Stimulated activated CD4-positive, alpha-beta T cell treated with anti-CD3 and anti-CD28 coated beads, Interleukin-12 subunit alpha, Interleukin-12 subunit beta, amount 100 ng/mL, for 24 hours (primary cell): ENCODE results near the gene SELENOW.
A peak's percentile ranks its signal among the peaks of the same experiment; 100 is the strongest.
"Not testable (repeated sequence)": the region's sequence is repeated elsewhere in the genome, so short reads cannot be mapped to it uniquely, and the experiment has no call there.

Source experiments
- DNase-seq, 2 experiments: peaks; one replicate each; pipeline ENCODE4 v3.0.0-alpha.2; 2020; ENCODE audit warnings: low read depth in 2 of 2

Gene SELENOW

DNA sequence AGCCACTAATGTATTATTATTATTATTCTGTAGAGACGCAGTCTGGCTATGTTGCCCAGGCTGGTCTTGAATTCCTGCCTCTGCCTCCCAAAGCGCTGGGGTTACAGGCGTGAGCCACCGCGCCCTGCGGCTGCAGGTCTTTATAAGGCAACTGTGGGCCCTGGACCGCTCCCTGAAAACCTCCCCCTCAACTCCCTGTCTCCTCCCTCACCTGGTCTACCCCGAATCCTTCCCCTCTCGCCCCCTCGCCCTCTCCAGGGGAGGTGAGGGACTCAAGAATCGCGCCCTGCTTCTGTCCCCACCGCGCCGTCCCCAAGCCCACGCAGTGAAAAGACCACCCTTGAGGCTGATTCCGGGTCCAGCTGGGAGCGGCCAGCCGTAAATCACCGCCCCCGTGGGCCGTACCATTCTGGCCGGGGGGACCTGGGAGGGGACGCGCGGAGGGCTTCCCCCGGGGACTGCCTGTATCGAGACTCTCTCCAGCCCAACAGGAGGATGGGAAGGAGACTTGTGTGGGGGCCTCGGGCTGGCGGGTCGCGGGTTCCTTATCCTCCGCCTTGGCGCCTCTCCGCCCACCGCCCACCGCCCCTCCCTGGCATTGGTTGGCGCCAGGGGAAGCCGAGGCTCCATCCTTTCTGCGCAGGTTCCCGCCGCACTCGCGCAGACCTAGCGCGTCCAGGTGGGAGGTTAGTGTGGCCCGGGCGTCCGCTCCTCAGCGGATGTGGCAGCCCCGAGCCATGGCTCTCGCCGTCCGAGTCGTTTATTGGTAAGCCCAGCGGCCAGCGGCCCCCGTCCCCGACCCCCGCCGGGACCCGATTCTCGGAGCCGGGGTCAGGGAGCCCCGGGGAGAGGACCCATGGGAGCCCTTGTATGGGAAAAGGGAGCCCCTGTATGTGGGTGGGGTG is at the start of gene SELENOW:
TSS of gene SELENOW (plus strand) at position 655 of the 905 bp plus-strand sequence. CDS start at position 738, 83 bp downstream.
- DNase-seq = peak; percentile 60 to 68

DNA sequence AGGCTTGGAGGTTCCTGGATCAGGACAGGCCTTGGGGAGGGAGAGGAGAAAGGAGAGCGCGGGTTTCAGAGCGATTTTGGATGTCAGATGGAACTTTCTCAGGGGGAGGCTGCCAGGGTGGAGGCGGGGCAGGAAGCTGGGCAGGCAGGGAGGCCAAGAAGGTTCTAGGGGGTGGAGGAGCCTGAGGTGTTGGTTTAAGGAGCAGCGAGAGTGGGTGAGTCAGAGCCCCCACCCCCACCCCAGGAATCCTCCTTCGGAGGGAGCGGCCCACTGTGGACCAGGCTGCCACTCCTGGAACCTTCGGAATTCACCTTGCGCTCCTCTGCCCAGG is 49.1 kb upstream of the SELENOW start:
- DNase-seq = no peak

DNA sequence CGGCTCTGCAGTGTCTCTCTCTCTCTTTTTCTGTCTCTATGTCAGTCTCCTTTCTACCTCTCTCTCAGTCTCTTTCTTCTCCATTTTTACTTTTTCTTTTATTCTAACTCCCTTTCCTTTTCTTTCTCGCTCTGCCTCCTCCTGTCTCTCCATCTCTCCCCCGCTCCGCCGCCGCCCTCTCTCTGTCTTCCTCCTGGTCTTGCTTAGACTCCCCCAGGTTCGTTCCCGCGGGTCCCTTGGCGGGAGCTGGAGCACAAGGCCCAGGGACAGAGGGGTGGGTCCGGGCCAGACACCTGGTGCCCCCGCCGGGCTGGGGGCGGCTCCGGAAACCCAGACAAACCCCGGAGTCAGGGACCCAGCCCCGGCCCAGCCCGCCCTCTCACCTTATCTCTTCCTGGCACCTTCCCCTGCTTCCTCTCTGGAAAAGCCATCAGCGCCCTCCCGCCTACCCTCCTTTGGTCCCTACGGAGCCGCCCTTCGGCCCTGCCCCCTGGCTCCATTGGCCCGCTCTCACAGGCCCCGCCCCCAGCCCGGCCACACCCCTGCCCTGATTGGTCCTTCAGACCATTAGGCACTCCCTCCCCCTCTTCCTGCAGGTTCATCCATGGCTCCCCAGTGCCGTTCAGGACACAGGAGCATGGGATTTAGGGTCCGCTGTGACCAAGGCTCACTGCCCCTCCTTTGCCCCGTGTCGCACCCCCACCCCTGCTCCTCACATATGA is 48.5 kb upstream of the SELENOW start:
- peak in 1 of 2 experiments; percentile 63 for DNase-seq

DNA sequence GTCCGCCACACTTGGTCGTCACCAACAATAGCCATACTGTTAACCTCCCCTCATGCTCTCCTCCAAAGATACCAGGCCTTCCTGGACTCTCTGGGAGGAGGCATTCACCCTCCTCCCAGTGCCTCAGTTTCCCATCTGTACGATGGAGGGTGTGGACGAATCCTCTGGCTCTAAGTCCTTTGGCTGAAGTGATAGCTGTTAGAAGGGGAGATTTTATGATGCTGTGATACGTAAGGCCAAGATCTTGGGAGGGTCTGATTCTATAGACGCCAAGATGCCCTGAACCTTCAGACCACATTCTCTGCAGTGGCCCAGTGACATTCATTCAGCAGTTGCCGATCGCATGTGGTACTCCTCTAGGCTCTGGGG is 48.0 kb upstream of the SELENOW start:
- no peak for DNase-seq

DNA sequence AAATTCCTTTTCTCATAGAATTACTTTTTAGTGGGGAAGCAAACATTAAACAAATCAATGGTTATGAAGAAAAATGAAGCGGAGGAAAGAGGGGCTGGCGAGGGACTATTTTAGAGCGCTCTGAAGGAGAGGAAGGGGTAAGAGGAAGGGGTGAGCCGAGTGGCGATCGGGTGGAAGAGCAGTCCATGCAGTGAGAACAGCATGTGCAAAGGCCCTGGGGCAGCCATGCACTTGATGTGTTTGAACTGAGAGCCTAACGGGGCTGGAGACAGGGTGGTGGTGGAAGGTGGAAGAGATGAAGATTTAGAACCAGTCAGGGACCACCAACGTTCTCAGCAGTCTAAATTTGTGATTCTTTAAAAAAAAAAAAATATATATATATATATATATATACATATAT is 47.6 kb upstream of the SELENOW start:
- no peak for DNase-seq

DNA sequence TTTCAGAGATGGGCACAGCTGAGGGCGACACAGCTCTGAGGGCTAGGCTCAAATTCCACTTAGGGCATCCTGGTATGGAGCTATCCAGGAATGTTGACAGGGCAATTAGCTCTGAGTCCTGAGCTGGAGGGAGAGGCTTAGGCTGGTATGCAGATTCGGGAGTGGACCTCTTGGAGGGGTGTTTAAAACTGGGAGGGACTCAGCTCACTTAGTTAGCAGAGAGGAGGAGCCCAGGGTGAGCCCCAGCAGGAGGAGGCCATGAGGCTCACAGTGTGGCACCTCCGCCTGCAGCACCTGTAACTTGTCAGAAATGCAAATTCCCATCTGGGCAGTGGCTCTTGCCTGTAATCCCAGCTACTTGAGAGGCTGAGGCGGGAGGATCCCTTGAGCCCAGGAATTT is 43.4 kb upstream of the SELENOW start:
- DNase-seq = no peak

DNA sequence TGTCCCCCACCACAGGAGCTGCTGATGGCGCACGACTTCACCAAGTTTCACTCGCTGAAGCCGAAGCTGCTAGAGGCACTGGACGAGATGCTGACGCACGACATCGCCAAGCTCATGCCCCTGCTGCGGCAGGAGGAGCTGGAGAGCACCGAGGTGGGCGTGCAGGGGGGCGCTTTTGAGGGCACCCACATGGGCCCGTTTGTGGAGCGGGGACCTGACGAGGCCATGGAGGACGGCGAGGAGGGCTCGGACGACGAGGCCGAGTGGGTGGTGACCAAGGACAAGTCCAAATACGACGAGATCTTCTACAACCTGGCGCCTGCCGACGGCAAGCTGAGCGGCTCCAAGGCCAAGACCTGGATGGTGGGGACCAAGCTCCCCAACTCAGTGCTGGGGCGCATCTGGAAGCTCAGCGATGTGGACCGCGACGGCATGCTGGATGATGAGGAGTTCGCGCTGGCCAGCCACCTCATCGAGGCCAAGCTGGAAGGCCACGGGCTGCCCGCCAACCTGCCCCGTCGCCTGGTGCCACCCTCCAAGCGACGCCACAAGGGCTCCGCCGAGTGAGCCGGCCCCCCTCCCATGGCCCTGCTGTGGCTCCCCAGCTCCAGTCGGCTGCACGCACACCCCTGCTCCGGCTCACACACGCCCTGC is 37.5 kb upstream of the SELENOW start:
- DNase-seq = no peak

DNA sequence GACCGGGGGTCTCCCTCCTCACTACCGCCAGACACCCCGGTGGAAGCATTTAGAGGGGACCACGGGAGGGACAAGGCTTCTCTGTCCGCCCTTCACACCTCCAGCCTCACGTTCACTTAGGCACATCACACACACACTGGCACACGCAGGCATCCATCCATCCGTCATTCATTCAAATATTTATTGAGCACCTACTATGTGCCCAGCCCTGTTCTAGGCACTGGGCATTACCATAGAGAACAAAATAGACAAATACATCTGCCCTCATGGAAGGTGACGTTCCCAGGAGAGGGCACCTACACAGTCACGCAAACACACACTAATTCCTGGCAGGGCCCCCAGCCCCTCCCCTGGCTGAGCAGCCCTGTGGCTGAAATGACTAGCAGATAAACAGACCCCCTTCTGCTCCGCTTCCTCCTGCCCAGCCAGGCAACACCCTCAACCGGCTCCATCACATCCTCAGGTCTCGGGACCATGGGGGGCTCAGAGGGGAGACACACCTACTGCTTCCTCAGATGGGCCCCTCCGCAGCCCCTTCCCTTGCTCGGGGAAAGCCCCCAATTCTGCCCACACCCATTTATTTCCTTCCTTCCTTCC is 36.9 kb upstream of the SELENOW start:
- no peak for DNase-seq

DNA sequence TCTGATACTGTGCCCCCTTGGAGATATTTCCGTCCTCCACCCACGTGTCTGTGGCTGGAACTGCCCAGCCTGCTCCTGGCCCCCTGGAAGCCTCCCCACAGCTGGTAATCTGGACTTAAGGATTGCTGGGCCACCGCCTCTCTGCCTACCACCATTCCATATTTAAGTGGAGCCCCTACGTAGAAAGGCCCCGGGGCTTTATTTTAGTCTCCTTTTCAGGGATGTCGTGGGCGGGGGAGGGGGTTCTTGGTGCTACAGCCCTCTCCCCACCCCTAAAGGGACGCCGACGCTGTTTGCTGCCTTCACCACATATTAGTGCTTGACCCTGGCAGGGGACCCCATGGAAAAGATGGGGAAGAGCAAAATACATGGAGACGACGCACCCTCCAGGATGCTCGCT is 35.9 kb upstream of the SELENOW start:
- DNase-seq = no peak

DNA sequence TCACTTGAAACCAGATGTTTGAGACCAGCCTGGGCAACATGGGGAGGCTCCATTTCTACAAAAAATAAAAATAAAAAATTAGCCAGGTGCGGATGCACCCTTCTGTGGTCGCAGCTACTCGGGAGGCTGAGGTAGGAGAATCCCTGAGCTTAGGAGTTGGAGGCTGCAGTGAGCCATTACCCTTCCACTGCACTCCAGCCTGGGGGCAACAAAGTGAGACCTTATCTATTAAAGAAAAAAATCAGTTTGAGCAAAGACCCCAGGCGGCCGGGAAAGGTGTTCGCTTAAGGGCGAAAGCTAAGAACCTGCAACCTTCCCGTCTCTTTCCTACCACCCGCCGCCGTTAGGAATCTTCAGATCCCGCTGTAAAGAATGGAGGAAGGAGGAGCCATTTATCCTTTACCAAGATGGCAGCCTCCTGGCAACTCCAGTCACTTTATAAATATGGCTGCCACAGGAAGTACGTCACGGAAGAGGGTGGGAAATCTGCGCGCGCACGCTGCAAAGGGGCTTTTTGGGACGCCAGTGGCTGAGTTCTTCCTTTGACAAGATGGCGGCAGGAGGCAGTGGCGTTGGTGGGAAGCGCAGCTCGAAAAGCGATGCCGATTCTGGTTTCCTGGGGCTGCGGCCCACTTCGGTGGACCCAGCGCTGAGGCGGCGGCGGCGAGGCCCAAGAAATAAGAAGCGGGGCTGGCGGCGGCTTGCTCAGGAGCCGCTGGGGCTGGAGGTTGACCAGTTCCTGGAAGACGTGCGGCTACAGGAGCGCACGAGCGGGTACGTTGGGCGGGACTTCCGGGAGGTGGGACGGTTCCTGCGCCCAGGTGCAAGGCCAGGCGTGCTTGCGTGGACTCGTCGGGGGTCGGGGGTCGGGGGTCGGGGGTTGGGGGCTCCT is 33.2 kb upstream of the SELENOW start, which contains the start of gene NOP53:
TSS of gene NOP53 (plus strand) at position 537 of the 892 bp plus-strand sequence. CDS start at position 551, 14 bp downstream.
- DNase-seq = peak; percentile 93 to 95

DNA sequence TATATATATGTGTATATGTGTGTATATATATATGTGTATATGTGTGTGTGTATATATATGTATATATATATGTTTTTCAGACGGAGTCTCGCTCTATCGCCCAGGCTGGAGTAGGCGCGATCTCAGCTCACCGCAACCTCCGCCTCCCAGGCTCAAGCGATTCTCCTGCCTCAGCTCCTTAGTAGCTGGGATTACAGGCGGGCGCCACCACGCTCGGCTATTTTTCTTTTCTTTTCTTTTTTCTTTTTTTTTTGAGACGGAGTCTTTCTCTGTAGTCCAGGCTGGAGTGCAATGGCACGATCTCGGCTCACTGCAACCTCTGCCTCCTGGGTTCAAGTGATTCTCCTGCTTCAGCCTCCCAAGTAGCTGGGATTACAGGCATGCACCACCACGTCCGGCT is 32.4 kb upstream of the SELENOW start:
- DNase-seq = not testable (repeated sequence)

DNA sequence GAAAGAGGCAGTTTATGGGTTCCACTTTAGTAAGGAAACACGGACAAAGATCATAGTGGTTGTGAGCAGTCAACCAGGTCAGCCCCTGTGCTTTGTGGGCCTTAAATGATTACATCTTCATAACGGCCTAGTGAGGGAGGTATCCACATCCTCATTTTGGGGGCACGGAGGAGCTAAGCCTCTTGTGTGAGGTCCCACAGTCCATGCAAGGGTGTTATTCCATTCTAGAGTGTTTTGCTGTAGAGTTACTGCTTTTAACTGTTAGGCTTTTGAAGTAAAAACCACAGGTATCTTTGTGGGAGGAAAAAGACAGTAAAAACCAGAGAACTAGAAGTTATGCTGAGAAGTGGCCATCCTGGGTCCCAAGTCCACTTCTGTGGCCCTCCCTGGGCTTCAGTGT is 29.2 kb upstream of the SELENOW start:
- no peak for DNase-seq

DNA sequence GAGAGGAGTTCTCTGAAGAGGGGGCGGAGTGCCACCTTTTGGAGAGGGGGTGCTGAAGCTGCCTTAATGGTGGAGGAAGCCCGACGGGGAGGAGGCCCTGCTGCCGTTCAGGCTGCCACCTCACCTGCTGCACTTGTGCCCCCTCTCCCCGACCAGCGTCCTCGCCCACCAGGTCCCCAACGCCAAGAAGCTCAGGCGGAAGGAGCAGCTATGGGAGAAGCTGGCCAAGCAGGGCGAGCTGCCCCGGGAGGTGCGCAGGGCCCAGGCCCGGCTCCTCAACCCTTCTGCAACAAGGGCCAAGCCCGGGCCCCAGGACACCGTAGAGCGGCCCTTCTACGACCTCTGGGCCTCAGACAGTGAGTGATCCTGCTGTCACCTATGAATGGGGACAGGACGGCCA is 27.8 kb upstream of the SELENOW start:
- no peak for DNase-seq

DNA sequence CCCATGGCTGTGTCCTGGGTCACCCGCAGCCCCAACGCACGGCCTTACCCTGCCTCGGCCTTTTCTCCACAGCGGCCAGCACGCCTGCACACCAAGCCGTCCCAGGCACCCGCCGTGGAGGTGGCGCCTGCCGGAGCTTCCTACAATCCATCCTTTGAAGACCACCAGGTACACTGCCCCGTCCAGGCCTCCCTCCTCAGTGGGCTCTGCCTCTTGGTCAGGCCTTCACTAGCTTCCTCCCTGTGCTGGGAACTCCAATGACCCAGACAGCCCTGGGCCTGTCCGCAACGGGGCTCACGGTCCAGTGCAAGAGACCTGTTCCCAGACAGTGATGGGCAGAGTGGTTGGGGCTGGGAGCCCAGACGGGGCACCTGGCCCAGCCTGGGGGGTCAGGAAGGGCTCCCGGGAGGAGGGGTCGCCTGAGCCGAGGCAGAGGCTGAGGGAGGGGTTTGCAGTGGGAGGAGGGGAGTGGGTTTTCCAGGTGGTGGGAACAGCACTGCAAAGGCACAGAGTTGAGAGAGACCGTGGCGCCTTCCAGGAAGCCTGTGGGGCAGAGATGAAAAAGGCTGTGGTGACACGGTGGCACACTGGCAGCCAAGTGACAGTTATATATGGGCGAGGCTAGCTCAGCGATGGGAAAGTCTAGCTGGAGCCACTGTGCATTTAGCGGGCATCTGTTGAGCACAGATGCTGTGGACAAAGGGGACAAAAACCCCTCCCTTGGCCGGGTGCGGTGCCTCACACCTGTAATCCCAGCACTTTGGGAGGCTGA is 25.9 kb upstream of the SELENOW start:
- DNase-seq = no peak

DNA sequence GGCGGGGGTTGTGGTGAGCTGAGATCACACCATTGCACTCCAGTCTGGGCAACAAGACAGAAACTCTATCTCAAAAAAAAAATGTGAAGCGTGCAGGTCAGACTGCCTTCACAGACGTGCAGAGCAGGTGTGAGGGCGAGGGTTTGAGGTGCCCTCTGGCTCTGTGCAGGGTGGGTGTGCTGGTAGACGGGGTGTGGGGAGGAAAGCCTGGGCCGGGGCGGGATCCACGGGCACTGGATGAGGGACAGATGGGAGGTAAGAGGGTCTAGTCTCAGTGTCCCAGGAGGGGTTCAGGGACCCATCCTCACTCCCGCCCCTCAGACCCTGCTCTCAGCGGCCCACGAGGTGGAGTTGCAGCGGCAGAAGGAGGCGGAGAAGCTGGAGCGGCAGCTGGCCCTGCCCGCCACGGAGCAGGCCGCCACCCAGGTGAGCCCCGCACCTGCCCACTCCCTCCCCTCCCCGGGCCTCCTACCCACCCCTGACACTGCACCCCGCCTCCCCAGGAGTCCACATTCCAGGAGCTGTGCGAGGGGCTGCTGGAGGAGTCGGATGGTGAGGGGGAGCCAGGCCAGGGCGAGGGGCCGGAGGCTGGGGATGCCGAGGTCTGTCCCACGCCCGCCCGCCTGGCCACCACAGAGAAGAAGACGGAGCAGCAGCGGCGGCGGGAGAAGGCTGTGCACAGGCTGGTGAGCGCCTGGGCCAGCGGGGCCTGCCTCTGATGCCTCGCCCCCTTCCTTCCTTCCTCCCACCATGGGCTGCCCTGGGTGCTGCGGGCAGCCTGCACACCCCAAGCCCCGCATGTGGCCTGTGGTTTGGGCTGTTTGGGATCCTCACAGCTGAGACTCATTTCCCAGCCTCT is 24.1 kb upstream of the SELENOW start:
- DNase-seq = no peak

DNA sequence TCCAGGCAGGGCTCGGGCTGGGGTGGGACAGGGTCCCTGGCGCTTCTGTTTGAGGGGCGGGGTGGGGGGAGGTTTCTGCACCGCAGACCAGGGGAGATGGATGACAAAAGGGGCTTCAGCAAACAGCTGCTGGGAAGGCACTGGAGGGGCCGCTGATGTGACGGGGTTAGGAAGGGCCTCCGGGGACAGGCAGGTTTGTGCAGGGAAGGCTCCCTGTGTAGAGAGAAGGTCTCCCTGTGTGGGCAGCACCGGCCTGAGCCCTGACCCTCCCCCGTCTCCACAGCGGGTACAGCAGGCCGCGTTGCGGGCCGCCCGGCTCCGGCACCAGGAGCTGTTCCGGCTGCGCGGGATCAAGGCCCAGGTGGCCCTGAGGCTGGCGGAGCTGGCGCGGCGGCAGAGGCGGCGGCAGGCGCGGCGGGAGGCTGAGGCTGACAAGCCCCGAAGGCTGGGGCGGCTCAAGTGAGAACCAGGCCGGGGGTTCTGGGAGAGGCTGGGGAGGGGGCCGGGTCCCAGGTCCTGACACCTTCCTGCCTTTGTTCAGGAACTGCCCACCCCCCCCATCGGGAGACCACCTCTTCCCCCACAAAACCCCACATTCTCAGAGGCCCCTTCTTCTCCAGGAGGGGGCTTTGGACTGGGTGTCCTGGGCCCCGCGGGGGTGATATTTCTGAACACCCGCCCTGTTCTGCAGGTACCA is 23.3 kb upstream of the SELENOW start:
- no peak for DNase-seq

DNA sequence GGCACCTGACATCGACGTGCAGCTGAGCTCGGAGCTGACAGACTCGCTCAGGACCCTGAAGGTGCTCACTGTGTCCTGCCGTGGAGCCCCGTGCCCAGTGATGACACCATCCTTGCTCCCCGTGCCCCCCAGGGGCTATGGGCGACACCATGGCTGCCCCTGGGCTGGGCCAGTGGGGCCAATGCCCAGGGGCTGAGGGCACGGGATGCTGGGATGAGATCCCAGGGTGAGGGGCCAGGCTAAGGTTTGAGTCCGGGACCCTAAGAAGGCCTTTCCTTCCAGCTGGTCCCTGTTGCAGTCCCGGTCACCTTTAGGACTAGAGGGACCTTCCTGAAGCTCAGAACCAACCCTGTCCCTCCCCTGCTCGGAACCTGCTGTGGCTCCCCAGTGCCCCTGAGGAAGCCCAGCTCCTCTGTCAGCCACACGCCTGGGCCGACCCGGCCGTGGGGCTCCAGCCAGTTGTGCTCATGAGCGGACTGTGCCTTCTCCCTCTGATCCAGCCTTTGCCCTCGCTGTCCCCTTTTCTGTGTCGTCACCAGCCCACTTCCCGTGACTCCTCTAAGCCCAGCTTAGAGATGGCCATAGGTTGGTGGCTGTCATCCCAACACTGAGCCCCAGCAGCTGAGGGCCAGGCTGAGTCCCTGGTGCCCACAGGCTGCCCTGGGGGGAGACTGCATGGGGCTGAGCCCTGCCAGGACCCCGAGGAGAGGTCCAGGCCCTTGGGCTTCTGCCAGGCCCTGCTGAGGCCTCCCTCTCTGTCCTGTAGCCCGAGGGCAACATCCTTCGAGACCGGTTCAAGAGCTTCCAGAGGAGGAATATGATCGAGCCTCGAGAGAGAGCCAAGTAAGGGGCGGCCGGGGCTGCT is 22.5 kb upstream of the SELENOW start:
- DNase-seq = no peak

DNA sequence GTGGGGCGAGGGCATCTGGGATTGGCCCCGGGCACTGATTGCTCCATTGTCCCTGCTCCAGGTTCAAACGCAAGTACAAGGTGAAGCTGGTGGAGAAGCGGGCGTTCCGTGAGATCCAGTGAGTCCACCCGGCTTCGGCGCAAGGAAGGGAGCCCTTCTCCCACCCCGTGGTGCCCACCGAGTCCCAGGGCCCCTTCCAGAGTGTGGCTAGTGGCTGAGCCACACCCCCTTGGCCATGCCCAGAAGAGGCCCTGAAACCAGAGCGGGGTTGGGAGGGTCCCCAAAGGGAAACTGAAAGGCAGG is 21.9 kb upstream of the SELENOW start:
- no peak for DNase-seq
